ENCODE measurements around the gene WDR27.

Gene WDR27

DNA sequence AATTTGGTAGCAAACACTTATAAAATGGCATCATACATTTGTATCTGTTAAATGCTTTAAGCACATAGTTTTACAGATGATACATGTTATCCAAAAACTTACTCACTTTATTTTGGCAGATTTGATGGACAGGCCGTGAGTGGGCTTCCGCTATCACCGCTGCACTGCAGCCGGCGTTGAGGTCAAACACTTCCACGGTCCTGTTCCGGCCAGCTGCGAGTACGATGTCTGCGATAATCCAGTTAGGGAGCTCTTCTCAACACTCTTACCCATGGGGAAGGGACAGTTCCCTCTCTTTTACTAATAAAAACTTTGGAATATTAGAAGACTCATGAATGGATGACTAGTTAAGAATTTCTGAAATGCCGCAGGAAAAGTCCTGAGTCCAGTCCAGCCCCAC, 69.0 kb downstream of the WDR27 start:
- Histone ChIP-seq H3K4me3 (ENCODE audit: low read length) (no peak overlapping the region), H3K27ac (ENCODE audit: low read depth, low read length) (no peak overlapping the region), H2BK5ac (ENCODE audit: low read length) (no peak overlapping the region), H4K8ac (ENCODE audit: low read depth, low read length) (no peak overlapping the region), H3K4me2 (ENCODE audit: low read length) (no peak overlapping the region), H3K27me3 (ENCODE audit: insufficient read depth, low read length, poor library complexity) (no peaks in the 10 kb centered on the region), H3K79me2 (ENCODE audit: control insufficient read depth, insufficient read depth, low read length) (no peaks in the 10 kb centered on the region), H3K4ac (ENCODE audit: low read depth, low read length) (no peak overlapping the region), H3K79me1 (ENCODE audit: low read length) (no peaks in the 10 kb centered on the region), H3K36me3 (ENCODE audit: control insufficient read depth, insufficient read depth, low read length) (peaks cover 6% of the 10 kb centered on the region), H4K5ac (ENCODE audit: low read length) (no peak overlapping the region), H2BK120ac (ENCODE audit: low read depth, low read length) (no peak overlapping the region), H3K18ac (ENCODE audit: low read length) (no peak overlapping the region), H3K9ac (ENCODE audit: low read length) (no peak overlapping the region), H3K23ac (ENCODE audit: low read length) (no peak overlapping the region), H2AK5ac (ENCODE audit: low read length) (no peak overlapping the region), H3K56ac (ENCODE audit: low read length) (no peak overlapping the region), H2BK15ac (replicated peaks; ENCODE audit: low read depth) (no peak overlapping the region), H3K4me1 (ENCODE audit: control insufficient read depth, low read depth, low read length) (no peaks in the 10 kb centered on the region)
- DNase-seq = no peak
- no CpG with 5 or more reads among the region's 11 CpGs for WGBS (ENCODE audit: extremely low coverage, insufficient coverage, low lambda C conversion rate)

DNA sequence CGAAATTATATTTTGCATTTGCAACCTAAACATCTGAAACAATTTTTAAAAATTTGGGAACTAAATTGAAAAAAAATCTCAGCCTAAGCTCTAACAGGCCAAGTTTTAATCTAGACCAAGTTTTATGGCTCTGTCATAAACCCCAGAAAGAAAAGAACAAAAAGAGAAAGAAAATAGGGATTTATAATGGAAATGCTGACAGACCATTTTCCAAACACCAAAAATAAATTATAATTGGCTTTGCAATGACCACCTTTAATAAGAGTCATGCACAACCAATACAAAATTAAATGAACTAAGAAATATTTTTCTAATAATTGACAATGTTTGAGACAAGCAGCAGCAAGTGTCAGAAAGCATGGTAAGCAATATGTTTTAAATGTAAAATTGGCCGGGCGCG, 72.6 kb downstream of the WDR27 start:
- Histone ChIP-seq H3K36me3 (ENCODE audit: control insufficient read depth, insufficient read depth, low read length) (peaks cover 6% of the 10 kb centered on the region), H3K4ac (ENCODE audit: low read depth, low read length) (no peak overlapping the region), H3K18ac (ENCODE audit: low read length) (no peak overlapping the region)

DNA sequence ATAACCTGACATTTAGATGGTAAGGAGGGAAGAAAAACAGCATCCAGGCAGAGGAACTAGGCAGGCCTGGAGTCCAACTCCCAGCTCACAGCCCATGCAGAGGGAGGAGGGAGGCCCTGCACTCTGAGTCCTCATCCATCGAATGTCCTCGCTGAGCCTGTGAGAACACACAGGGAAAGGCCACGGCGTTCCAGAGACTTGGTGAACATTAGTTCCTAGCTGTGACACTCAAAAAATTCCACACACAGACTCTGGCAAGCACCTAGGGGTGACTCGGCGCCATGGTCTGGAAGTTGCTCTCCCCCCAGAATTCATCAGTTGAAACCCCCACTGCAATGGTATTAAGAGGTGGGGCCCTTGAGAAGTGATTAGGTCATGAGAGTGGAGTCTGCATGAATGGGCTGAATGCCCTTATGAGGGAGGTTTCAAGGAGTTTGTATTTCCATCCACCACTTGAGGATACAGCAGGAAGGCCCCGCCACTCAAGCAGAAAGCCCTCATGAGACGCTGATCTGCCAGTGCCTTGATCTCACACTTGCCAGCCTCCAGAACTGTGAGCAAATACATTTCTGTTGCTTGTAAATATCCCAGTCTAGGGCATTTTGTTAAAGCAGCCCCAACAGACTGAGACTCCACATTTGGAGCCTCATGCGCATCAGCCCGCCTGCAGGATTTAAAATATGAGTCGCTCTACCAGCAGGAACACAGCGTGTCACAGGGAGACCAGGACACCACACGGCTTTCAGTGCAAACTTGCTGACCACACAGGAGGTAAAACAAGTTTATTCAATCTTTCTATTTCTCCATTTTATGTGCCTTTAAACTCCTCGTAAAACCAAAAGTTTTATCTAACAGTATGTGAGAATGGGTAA, 73.9 kb downstream of the WDR27 start:
- Histone ChIP-seq H4K5ac (ENCODE audit: low read length) (no peak overlapping the region), H3K18ac (ENCODE audit: low read length) (no peak overlapping the region), H3K27me3 (ENCODE audit: insufficient read depth, low read length, poor library complexity) (no peaks in the 10 kb centered on the region), H2BK120ac (ENCODE audit: low read depth, low read length) (no peak overlapping the region), H4K8ac (ENCODE audit: low read depth, low read length) (no peak overlapping the region), H3K79me2 (ENCODE audit: control insufficient read depth, insufficient read depth, low read length) (no peaks in the 10 kb centered on the region), H2AK5ac (ENCODE audit: low read length) (no peak overlapping the region), H3K4ac (ENCODE audit: low read depth, low read length) (no peak overlapping the region), H3K56ac (ENCODE audit: low read length) (peak overlapping the region; percentile 17), H3K79me1 (ENCODE audit: low read length) (no peaks in the 10 kb centered on the region), H2BK15ac (replicated peaks; ENCODE audit: low read depth) (no peak overlapping the region), H3K9ac (ENCODE audit: low read length) (no peak overlapping the region), H3K4me3 (ENCODE audit: low read length) (no peak overlapping the region), H3K36me3 (ENCODE audit: control insufficient read depth, insufficient read depth, low read length) (peaks cover 9% of the 10 kb centered on the region), H3K4me2 (ENCODE audit: low read length) (no peak overlapping the region), H2BK5ac (ENCODE audit: low read length) (no peak overlapping the region), H3K27ac (ENCODE audit: low read depth, low read length) (peak overlapping the region; percentile 27), H3K23ac (ENCODE audit: low read length) (no peak overlapping the region), H3K4me1 (ENCODE audit: control insufficient read depth, low read depth, low read length) (no peaks in the 10 kb centered on the region)
- no CpG with 5 or more reads among the region's 14 CpGs for WGBS (ENCODE audit: extremely low coverage, insufficient coverage, low lambda C conversion rate)
- DNase-seq = no peak

More for the DNA sequence above, 72.6 kb downstream of the WDR27 start:
- no peak overlapping the region for H2BK5ac ChIP-seq (ENCODE audit: low read length)
- no peaks in the 10 kb centered on the region for H3K79me1 ChIP-seq (ENCODE audit: low read length)
- no peaks in the 10 kb centered on the region for H3K79me2 ChIP-seq (ENCODE audit: control insufficient read depth, insufficient read depth, low read length)
- no peak overlapping the region for H3K9ac ChIP-seq (ENCODE audit: low read length)
- H3K23ac ChIP-seq (ENCODE audit: low read length) = no peak overlapping the region
- H3K27ac ChIP-seq (ENCODE audit: low read depth, low read length) = no peak overlapping the region
- H3K4me2 ChIP-seq (ENCODE audit: low read length) = no peak overlapping the region
- H3K4me3 ChIP-seq (ENCODE audit: low read length) = no peak overlapping the region
- no peak overlapping the region for H2AK5ac ChIP-seq (ENCODE audit: low read length)
- no CpG with 5 or more reads among the region's 4 CpGs for WGBS (ENCODE audit: extremely low coverage, insufficient coverage, low lambda C conversion rate)
- no peaks in the 10 kb centered on the region for H3K4me1 ChIP-seq (ENCODE audit: control insufficient read depth, low read depth, low read length)
- no peak overlapping the region for H4K8ac ChIP-seq (ENCODE audit: low read depth, low read length)
- no peak overlapping the region for H2BK120ac ChIP-seq (ENCODE audit: low read depth, low read length)
- no peak overlapping the region for H2BK15ac ChIP-seq (replicated peaks; ENCODE audit: low read depth)
- H4K5ac ChIP-seq (ENCODE audit: low read length) = no peak overlapping the region
- no peaks in the 10 kb centered on the region for H3K27me3 ChIP-seq (ENCODE audit: insufficient read depth, low read length, poor library complexity)
- no peak for DNase-seq
- H3K56ac ChIP-seq (ENCODE audit: low read length) = no peak overlapping the region

DNA sequence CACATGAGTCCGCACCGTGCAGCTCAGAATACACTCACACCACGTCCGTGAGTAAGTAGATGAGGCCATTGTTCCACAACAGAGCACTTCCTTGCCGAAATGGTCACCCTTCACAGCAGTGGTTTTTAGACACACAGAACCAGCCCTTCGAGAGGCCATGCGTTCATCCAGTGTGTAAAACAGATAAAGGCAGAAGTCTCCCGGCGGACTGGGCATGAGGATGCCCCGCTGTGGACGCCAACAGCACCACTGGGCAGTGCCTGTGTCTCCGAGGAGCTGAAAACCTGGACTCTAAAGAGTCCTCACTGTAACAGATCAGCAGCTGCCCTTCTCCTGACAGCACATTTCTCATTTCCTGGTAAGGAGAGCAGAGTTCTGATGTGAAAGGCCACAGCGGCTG, 75.2 kb downstream of the WDR27 start:
- no peak overlapping the region for H2BK120ac ChIP-seq (ENCODE audit: low read depth, low read length)
- H3K4ac ChIP-seq (ENCODE audit: low read depth, low read length) = no peak overlapping the region
- no peak overlapping the region for H3K56ac ChIP-seq (ENCODE audit: low read length)
- H3K23ac ChIP-seq (ENCODE audit: low read length) = no peak overlapping the region
- H3K4me3 ChIP-seq (ENCODE audit: low read length) = no peak overlapping the region
- H2BK5ac ChIP-seq (ENCODE audit: low read length) = no peak overlapping the region
- DNase-seq = no peak
- H3K27me3 ChIP-seq (ENCODE audit: insufficient read depth, low read length, poor library complexity) = no peaks in the 10 kb centered on the region
- no peak overlapping the region for H2AK5ac ChIP-seq (ENCODE audit: low read length)
- no peak overlapping the region for H2BK15ac ChIP-seq (replicated peaks; ENCODE audit: low read depth)
- H3K4me1 ChIP-seq (ENCODE audit: control insufficient read depth, low read depth, low read length) = no peaks in the 10 kb centered on the region
- H4K5ac ChIP-seq (ENCODE audit: low read length) = no peak overlapping the region
- H4K8ac ChIP-seq (ENCODE audit: low read depth, low read length) = no peak overlapping the region
- H3K4me2 ChIP-seq (ENCODE audit: low read length) = no peak overlapping the region
- no peak overlapping the region for H3K18ac ChIP-seq (ENCODE audit: low read length)
- WGBS (ENCODE audit: extremely low coverage, insufficient coverage, low lambda C conversion rate) = no CpG with 5 or more reads among the region's 13 CpGs
- H3K79me1 ChIP-seq (ENCODE audit: low read length) = no peaks in the 10 kb centered on the region
- H3K36me3 ChIP-seq (ENCODE audit: control insufficient read depth, insufficient read depth, low read length) = peaks cover 9% of the 10 kb centered on the region
- no peak overlapping the region for H3K9ac ChIP-seq (ENCODE audit: low read length)
- H3K27ac ChIP-seq (ENCODE audit: low read depth, low read length) = no peak overlapping the region
- H3K79me2 ChIP-seq (ENCODE audit: control insufficient read depth, insufficient read depth, low read length) = no peaks in the 10 kb centered on the region

DNA sequence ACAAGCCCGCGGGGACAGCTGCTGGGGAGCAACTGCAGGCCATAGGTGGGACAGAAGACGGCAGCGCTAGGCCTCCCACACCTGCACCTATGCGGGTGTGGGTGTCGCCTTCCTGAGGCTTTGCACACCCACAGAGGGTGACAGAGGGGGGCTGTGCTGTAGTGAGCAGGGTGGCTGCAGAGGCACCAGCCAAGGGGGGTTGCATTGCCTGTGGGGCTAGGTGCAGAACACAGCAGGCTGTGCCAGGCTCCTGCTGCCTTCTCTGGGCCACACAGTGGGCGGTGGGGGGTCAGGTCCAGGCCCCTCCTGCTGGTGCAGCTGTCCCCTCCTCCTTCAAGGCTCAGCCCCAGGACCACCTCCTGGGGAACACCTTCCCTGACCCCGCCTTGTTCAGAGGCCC, 75.7 kb downstream of the WDR27 start:
- Histone ChIP-seq H3K27me3 (ENCODE audit: insufficient read depth, low read length, poor library complexity) (no peaks in the 10 kb centered on the region), H4K5ac (ENCODE audit: low read length) (no peak overlapping the region), H3K4me2 (ENCODE audit: low read length) (no peak overlapping the region), H3K18ac (ENCODE audit: low read length) (no peak overlapping the region), H3K23ac (ENCODE audit: low read length) (no peak overlapping the region), H3K79me1 (ENCODE audit: low read length) (peaks cover 3% of the 10 kb centered on the region), H2BK120ac (ENCODE audit: low read depth, low read length) (no peak overlapping the region), H2BK15ac (replicated peaks; ENCODE audit: low read depth) (no peak overlapping the region), H3K4me1 (ENCODE audit: control insufficient read depth, low read depth, low read length) (peaks cover 2% of the 10 kb centered on the region), H3K27ac (ENCODE audit: low read depth, low read length) (no peak overlapping the region), H2AK5ac (ENCODE audit: low read length) (no peak overlapping the region), H2BK5ac (ENCODE audit: low read length) (no peak overlapping the region), H3K4ac (ENCODE audit: low read depth, low read length) (no peak overlapping the region), H3K36me3 (ENCODE audit: control insufficient read depth, insufficient read depth, low read length) (peaks cover 12% of the 10 kb centered on the region), H3K4me3 (ENCODE audit: low read length) (no peak overlapping the region), H3K9ac (ENCODE audit: low read length) (no peak overlapping the region), H3K79me2 (ENCODE audit: control insufficient read depth, insufficient read depth, low read length) (no peaks in the 10 kb centered on the region), H4K8ac (ENCODE audit: low read depth, low read length) (no peak overlapping the region), H3K56ac (ENCODE audit: low read length) (no peak overlapping the region)
- no peak for DNase-seq
- no CpG with 5 or more reads among the region's 8 CpGs for WGBS (ENCODE audit: extremely low coverage, insufficient coverage, low lambda C conversion rate)

DNA sequence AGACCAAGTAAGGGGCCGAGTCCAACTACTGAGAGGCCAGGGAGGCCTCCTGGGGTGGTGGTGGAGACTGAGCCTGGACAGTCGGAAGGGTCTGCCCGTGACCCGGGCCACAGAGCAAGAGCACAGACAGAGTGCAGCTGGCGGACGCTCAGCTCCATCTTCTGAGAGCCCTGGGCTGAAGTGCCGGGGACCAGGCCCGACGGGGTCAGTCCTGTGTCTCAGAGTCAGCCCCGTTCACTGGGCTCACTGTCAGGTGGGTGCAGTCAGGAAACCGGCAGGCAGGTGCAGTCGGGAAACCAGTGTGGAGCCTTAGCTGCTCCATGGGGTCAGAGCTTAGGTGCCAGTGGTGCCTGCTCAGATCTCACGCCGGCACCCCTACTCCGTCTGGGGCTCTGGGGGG, 76.5 kb downstream of the WDR27 start:
- Histone ChIP-seq H2BK15ac (replicated peaks; ENCODE audit: low read depth) (no peak overlapping the region), H2BK5ac (ENCODE audit: low read length) (no peak overlapping the region), H2AK5ac (ENCODE audit: low read length) (no peak overlapping the region), H3K9ac (ENCODE audit: low read length) (no peak overlapping the region), H3K4me3 (ENCODE audit: low read length) (no peak overlapping the region), H3K56ac (ENCODE audit: low read length) (no peak overlapping the region), H3K27ac (ENCODE audit: low read depth, low read length) (no peak overlapping the region), H4K8ac (ENCODE audit: low read depth, low read length) (no peak overlapping the region), H3K4me2 (ENCODE audit: low read length) (no peak overlapping the region), H3K27me3 (ENCODE audit: insufficient read depth, low read length, poor library complexity) (no peaks in the 10 kb centered on the region), H3K23ac (ENCODE audit: low read length) (no peak overlapping the region), H4K5ac (ENCODE audit: low read length) (no peak overlapping the region), H3K79me1 (ENCODE audit: low read length) (peaks cover 5% of the 10 kb centered on the region), H3K36me3 (ENCODE audit: control insufficient read depth, insufficient read depth, low read length) (peaks cover 13% of the 10 kb centered on the region), H3K4me1 (ENCODE audit: control insufficient read depth, low read depth, low read length) (peaks cover 6% of the 10 kb centered on the region), H3K18ac (ENCODE audit: low read length) (no peak overlapping the region), H3K79me2 (ENCODE audit: control insufficient read depth, insufficient read depth, low read length) (no peaks in the 10 kb centered on the region), H2BK120ac (ENCODE audit: low read depth, low read length) (no peak overlapping the region), H3K4ac (ENCODE audit: low read depth, low read length) (no peak overlapping the region)
- no CpG with 5 or more reads among the region's 15 CpGs for WGBS (ENCODE audit: extremely low coverage, insufficient coverage, low lambda C conversion rate)
- no peak for DNase-seq
